HUES6 (cell line): Measurements from ENCODE around the gene ZNF35.

Experiments
- H3K27ac ChIP-seq: 2 replicates; pipeline ENCODE4 v1.7.0; 2013; ENCODE audit warnings: low read depth, mild to moderate bottlenecking, low read length, inconsistent platforms
- H3K27me3 ChIP-seq: 2 replicates; pipeline ENCODE4 v1.6.1; 2013; ENCODE audit warnings: low read length; ENCODE audit not compliant: control insufficient read depth, insufficient read depth
- H3K36me3 ChIP-seq: 2 replicates; pipeline ENCODE4 v1.6.1; 2013; ENCODE audit warnings: low read length; ENCODE audit not compliant: control insufficient read depth, insufficient read depth
- H3K4me1 ChIP-seq: 2 replicates; pipeline ENCODE4 v1.6.1; 2013; ENCODE audit warnings: low read length; ENCODE audit not compliant: control insufficient read depth, insufficient read depth
- H3K4me3 ChIP-seq: 2 replicates; pipeline ENCODE4 v1.5.1; 2013; ENCODE audit warnings: low read depth, low read length
- H3K9ac ChIP-seq: one replicate; pipeline ENCODE4 v1.6.1; 2013; ENCODE audit warnings: mild to moderate bottlenecking, low read length
- H3K9me3 ChIP-seq: 2 replicates; pipeline ENCODE4 v1.6.1; 2013; ENCODE audit warnings: low read depth, low read length; ENCODE audit not compliant: control insufficient read depth, insufficient read depth

Gene ZNF35

GRCh38 chr3:44685128-44685800, 36.7 kb downstream of the ZNF35 start:
- no peaks in the 10 kb centered on the region; the same call in 1 of the 2 replicates for H3K4me1 ChIP-seq
- H3K4me3 ChIP-seq, result peak overlapping the region; percentile 65
- H3K9ac ChIP-seq, result peak overlapping the region; percentile 50
- H3K36me3 ChIP-seq, result peaks cover 7% of the 10 kb centered on the region; the same call in 1 of the 2 replicates
- H3K27me3 ChIP-seq, result 0 out of 2 replicates have a peak, but pooled peaks cover 2% of the 10 kb centered on the region
- H3K9me3 ChIP-seq, result peaks cover 27% of the 10 kb centered on the region
- H3K27ac ChIP-seq, result no peak overlapping the region

GRCh38 chr3:44687898-44688297, 39.4 kb downstream of the ZNF35 start:
- Histone ChIP-seq H3K27me3 (0 out of 2 replicates have a peak, but pooled peaks cover 2% of the 10 kb centered on the region), H3K9ac (no peak overlapping the region), H3K9me3 (peaks cover 17% of the 10 kb centered on the region), H3K4me3 (no peak overlapping the region), H3K27ac (no peak overlapping the region), H3K36me3 (peaks cover 7% of the 10 kb centered on the region; the same call in 1 of the 2 replicates), H3K4me1 (no peaks in the 10 kb centered on the region; the same call in 1 of the 2 replicates)
